MCF 10A (cell line): ENCODE data around the gene PAQR8. TPM values are rescaled to one million over a fixed set of nuclear protein-coding genes. Genes with fewer than 3 reads are reported as not detected.

ENCODE experiments used
- BruUV-seq: library from RNA; stranded (reverse); fragments of 400-500 nt; replicated peaks from 2 replicates; lab custom pipeline; 2021; lab: Mats Ljungman, UMichigan
- CTCF ChIA-PET: fragments of 300-600 bp; sonication (Branson Sonifier 250); formaldehyde crosslinking; extraction: SDS; loops from one replicate; lab custom pipeline; 2021; ENCODE audit warnings: antibody characterized with exemption, inconsistent platforms; lab: Yijun Ruan, JAX
- POLR2A ChIA-PET: fragments of 300-600, 350-650 bp; sonication (Branson Sonifier 250); formaldehyde crosslinking; extraction: SDS; loops from one replicate; lab custom pipeline; 2020; ENCODE audit warnings: antibody characterized with exemption, inconsistent platforms; lab: Yijun Ruan, JAX
- DNase-seq: peaks from one replicate; pipeline ENCODE4 v3.0.0-alpha.2; 2018; ENCODE audit not compliant: unreplicated experiment
- H3K27ac Mint-ChIP-seq: one replicate; pipeline ENCODE4 v1.8.0; 2022; ENCODE audit warnings: mild to moderate bottlenecking, low read depth, mixed read lengths; ENCODE audit not compliant: unreplicated experiment
- H3K27me3 Mint-ChIP-seq: one replicate; pipeline ENCODE4 v1.8.0; 2022; ENCODE audit warnings: mixed read lengths; ENCODE audit not compliant: insufficient read depth, unreplicated experiment
- H3K36me3 Mint-ChIP-seq: one replicate; pipeline ENCODE4 v1.8.0; 2022; ENCODE audit warnings: mild to moderate bottlenecking, moderate library complexity, mixed read lengths; ENCODE audit not compliant: insufficient read depth, unreplicated experiment
- H3K4me1 Mint-ChIP-seq: one replicate; pipeline ENCODE4 v1.8.0; 2022; ENCODE audit warnings: mixed read lengths; ENCODE audit not compliant: insufficient read depth, unreplicated experiment
- H3K4me3 Mint-ChIP-seq: one replicate; pipeline ENCODE4 v1.8.0; 2022; ENCODE audit warnings: mild to moderate bottlenecking, moderate library complexity, mixed read lengths; ENCODE audit not compliant: unreplicated experiment
- H3K9me3 Mint-ChIP-seq: one replicate; pipeline ENCODE4 v1.8.0; 2022; ENCODE audit warnings: mixed read lengths; ENCODE audit not compliant: unreplicated experiment
- CTCF ChIP-seq: fragments of 200-600 bp; IDR thresholded peaks from one replicate; pipeline ENCODE4 v1.8.0; 2022; ENCODE audit warnings: antibody characterized with exemption, mild to moderate bottlenecking; ENCODE audit not compliant: unreplicated experiment
- intact Hi-C: fragments of 100-400 bp; cut with micrococcal nuclease; formaldehyde crosslinking; loops from 2 replicates; pipeline ENCODE4 v1.14.1; 2022
- total RNA-seq: library from RNA; stranded (reverse); gene quantifications from 2 replicates; pipeline ENCODE4 v1.2.3, GENCODE V29; 2022

Gene PAQR8
- total RNA-seq, 1 experiment from 2014 or later = 1.9 TPM

- intact Hi-C loops = no loop called here
- DNase-seq = no peak
- peaks cover 4% of the 10 kb centered on the region for H3K9me3 Mint-ChIP-seq
- BruUV-seq = no TSS peak
- peaks cover 7% of the 10 kb centered on the region for H3K4me1 Mint-ChIP-seq
- TF ChIP-seq CTCF = no peak
- CTCF ChIA-PET = no interaction called here
- H3K4me3 Mint-ChIP-seq = no peak overlapping the region
- no peaks in the 10 kb centered on the region for H3K27me3 Mint-ChIP-seq
- no peaks in the 10 kb centered on the region for H3K36me3 Mint-ChIP-seq
- POLR2A ChIA-PET = interaction anchor here (1.1 kb wide), 1 partner anchor 17 kb away, joined by 5 read pairs; no protein-coding TSS in a partner anchor
- no peak overlapping the region for H3K27ac Mint-ChIP-seq
Measured at GRCh38 chr6:52369234-52369633, 7.3 kb downstream of the PAQR8 start.

- intact Hi-C loops = no loop called here
- H3K4me1 Mint-ChIP-seq = peaks cover 7% of the 10 kb centered on the region
Measured at GRCh38 chr6:52371656-52372191, 9.8 kb downstream of the PAQR8 start.

GRCh38 chr6:52373151-52373690 lies 11.3 kb downstream of the PAQR8 start:
- peaks cover 13% of the 10 kb centered on the region for H3K4me1 Mint-ChIP-seq
- no peak overlapping the region for H3K4me3 Mint-ChIP-seq
- ChIA-PET CTCF (interaction anchor here (1.0 to 1.5 kb wide), 3 partner anchors 10 to 87 kb away, joined by 3 to 4 read pairs (median 4); no protein-coding TSS in a partner anchor), POLR2A (no interaction called here)
- H3K27ac Mint-ChIP-seq = no peak overlapping the region
- DNase-seq = no peak
- BruUV-seq = no TSS peak
- no peaks in the 10 kb centered on the region for H3K36me3 Mint-ChIP-seq
- no peaks in the 10 kb centered on the region for H3K27me3 Mint-ChIP-seq
- intact Hi-C loops = no loop called here
- TF ChIP-seq CTCF = no peak
- H3K9me3 Mint-ChIP-seq = peaks cover 8% of the 10 kb centered on the region

More at GRCh38 chr6:52371656-52372191, 9.8 kb downstream of the PAQR8 start:
- BruUV-seq = no TSS peak
- Mint-ChIP-seq H3K9me3 (peaks cover 8% of the 10 kb centered on the region), H3K27ac (no peak overlapping the region), H3K27me3 (no peaks in the 10 kb centered on the region), H3K36me3 (no peaks in the 10 kb centered on the region), H3K4me3 (no peak overlapping the region)
- POLR2A ChIA-PET = interaction anchor here (0.7 to 1.7 kb wide), 5 partner anchors 9 to 65 kb away, joined by 3 to 6 read pairs (median 4); partner anchors contain the start of gene PAQR8
- peak; percentile 56 for DNase-seq
- CTCF ChIA-PET = no interaction called here
- no peak for TF ChIP-seq CTCF

- POLR2A ChIA-PET = interaction anchor here (0.6 to 0.7 kb wide), 2 partner anchors 9 to 85 kb away, joined by 3 read pairs; no protein-coding TSS in a partner anchor
- no peaks in the 10 kb centered on the region for H3K36me3 Mint-ChIP-seq
- H3K9me3 Mint-ChIP-seq = peaks cover 8% of the 10 kb centered on the region
- no TSS peak for BruUV-seq
- DNase-seq = no peak
- CTCF ChIA-PET = interaction anchor here (0.5 to 1.2 kb wide), 3 partner anchors 17 to 369 kb away, joined by 3 read pairs; no protein-coding TSS in a partner anchor
- no peak for TF ChIP-seq CTCF
- H3K27ac Mint-ChIP-seq = no peak overlapping the region
- H3K4me3 Mint-ChIP-seq = no peak overlapping the region
- intact Hi-C loops = no loop called here
- no peaks in the 10 kb centered on the region for H3K27me3 Mint-ChIP-seq
- peaks cover 13% of the 10 kb centered on the region for H3K4me1 Mint-ChIP-seq
Measured at GRCh38 chr6:52374247-52374646, 12.3 kb downstream of the PAQR8 start.
